Measurements from ENCODE around the gene RNF146.

DNA sequence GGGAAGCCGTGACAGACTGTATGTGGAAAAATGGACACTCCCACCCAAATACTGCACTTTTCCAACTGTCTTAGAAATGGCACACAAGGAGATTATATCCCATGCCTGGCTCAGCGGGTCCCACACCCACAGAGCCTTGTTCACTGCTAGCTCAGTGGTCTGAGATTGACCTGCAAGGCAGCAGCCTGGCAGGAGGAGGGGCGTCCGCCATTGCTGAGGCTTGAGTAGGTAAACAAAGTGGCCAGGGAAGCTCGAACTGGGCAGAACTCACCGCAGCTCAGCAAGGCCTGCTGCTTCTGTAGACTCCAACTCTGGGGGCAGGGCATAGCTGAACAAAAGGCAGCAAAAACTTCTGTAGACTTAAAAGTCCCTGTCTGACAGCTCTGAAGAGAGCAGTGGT is 11.4 kb upstream of the RNF146 start:
- TF ChIP-seq, protein P1, sequence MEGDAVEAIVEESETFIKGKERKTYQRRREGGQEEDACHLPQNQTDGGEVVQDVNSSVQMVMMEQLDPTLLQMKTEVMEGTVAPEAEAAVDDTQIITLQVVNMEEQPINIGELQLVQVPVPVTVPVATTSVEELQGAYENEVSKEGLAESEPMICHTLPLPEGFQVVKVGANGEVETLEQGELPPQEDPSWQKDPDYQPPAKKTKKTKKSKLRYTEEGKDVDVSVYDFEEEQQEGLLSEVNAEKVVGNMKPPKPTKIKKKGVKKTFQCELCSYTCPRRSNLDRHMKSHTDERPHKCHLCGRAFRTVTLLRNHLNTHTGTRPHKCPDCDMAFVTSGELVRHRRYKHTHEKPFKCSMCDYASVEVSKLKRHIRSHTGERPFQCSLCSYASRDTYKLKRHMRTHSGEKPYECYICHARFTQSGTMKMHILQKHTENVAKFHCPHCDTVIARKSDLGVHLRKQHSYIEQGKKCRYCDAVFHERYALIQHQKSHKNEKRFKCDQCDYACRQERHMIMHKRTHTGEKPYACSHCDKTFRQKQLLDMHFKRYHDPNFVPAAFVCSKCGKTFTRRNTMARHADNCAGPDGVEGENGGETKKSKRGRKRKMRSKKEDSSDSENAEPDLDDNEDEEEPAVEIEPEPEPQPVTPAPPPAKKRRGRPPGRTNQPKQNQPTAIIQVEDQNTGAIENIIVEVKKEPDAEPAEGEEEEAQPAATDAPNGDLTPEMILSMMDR (IDR thresholded peaks at IDR 0.05 in 2 of 3, conservative IDR thresholded peaks at IDR 0.05 in 1 of 3; ENCODE audit: control insufficient read depth in 2 of 3, extremely low read depth in 1 of 3, insufficient read depth in 1 of 3, low read depth in 3 of 3, low read length in 3 of 3): no peak
- no peak for TF ChIP-seq STAT1 (conservative IDR thresholded peaks at IDR 0.05)
- no peak for TF ChIP-seq ZNF384 (IDR thresholded peaks at IDR 0.05; ENCODE audit: borderline replicate concordance, low read depth, low read length)
- TF ChIP-seq, protein P2, sequence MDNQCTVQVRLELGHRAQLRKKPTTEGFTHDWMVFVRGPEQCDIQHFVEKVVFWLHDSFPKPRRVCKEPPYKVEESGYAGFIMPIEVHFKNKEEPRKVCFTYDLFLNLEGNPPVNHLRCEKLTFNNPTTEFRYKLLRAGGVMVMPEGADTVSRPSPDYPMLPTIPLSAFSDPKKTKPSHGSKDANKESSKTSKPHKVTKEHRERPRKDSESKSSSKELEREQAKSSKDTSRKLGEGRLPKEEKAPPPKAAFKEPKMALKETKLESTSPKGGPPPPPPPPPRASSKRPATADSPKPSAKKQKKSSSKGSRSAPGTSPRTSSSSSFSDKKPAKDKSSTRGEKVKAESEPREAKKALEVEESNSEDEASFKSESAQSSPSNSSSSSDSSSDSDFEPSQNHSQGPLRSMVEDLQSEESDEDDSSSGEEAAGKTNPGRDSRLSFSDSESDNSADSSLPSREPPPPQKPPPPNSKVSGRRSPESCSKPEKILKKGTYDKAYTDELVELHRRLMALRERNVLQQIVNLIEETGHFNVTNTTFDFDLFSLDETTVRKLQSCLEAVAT (IDR thresholded peaks at IDR 0.05): no peak
